ENCODE data around the gene LSM14A.

DNA sequence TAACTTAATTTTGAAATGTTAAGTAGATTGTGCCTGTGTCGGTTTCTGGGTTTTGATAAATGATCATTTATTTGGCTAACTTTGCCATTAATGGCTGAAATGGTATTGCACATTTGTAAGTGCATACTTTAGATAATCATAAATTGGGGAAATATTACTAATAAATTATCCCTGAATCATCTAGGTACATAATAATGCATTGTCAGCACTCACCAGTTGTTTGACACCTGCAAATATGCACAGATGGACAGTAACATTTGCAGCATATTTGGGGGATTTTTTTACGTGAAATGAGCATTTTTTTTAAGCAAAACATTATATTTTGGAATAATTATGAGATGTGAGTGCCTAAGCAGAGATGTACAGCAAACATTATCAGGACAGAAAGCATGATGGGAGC is 41.0 kb downstream of the LSM14A start:
- TF ChIP-seq EZH2 (IDR thresholded peaks at IDR 0.05; ENCODE audit: low read length, unreplicated experiment) = no peak
- TF ChIP-seq, protein P1, sequence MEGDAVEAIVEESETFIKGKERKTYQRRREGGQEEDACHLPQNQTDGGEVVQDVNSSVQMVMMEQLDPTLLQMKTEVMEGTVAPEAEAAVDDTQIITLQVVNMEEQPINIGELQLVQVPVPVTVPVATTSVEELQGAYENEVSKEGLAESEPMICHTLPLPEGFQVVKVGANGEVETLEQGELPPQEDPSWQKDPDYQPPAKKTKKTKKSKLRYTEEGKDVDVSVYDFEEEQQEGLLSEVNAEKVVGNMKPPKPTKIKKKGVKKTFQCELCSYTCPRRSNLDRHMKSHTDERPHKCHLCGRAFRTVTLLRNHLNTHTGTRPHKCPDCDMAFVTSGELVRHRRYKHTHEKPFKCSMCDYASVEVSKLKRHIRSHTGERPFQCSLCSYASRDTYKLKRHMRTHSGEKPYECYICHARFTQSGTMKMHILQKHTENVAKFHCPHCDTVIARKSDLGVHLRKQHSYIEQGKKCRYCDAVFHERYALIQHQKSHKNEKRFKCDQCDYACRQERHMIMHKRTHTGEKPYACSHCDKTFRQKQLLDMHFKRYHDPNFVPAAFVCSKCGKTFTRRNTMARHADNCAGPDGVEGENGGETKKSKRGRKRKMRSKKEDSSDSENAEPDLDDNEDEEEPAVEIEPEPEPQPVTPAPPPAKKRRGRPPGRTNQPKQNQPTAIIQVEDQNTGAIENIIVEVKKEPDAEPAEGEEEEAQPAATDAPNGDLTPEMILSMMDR (conservative IDR thresholded peaks at IDR 0.05; ENCODE audit: low read depth, low read length) = no peak

Data from PC-3 (cell line).